DMS114 treated with DMSO at 0.1 percent for 48 hours (cell line): Measurements from ENCODE around the gene ATF7IP.
"Not testable (repeated sequence)": the region's sequence is repeated elsewhere in the genome, so short reads cannot be mapped to it uniquely, and the experiment has no call there.

Experiments used
- DNase-seq: peaks from one replicate; lab custom pipeline; 2025; ENCODE audit not compliant: unreplicated experiment; lab: John Stamatoyannopoulos, UW

The ATF7IP gene

DNA sequence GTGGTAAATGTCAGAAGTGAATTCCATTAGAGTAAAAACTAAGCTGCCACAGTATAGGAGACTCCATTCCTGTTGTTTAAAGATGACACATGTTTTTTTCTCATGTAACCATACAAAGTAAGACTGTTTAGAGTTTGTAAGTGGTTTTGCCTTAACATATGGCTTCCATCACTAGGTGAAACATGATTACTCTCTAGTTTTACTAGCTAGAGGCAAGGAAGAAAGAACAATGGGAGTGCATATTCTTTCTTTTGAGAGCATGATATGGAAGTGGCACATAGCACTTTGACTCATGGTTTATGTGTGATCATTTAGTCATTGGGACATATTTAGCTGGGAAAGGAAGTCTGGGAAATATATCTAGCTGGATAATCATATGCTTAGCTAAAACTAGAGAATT lies 7.7 kb downstream of the ATF7IP start:
- DNase-seq: no peak

DNA sequence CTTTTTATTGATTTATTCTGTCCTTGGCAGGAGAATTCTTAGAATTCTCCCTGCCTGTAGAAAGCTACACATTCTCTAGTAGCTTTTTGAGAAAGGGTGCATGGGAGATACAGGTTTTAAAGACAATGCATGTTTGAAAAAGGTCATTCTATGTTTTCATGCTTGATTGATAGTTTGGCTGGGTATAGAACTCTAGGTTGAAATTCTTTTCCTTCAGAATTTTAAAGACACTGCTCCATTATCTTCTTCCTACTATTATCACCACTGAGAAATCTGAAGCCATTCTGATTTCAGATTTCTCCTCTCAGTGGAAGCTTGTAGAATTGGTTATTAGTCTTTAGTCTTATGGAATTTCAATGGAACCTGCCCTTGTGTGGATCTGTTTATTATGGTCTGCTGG lies 14.0 kb downstream of the ATF7IP start:
- DNase-seq: no peak

GRCh38 chr12:14384783-14385638 lies 19.5 kb downstream of the ATF7IP start:
- peak; percentile 98 for DNase-seq

- DNase-seq: no peak
Measured at GRCh38 chr12:14387219-14387871, 21.9 kb downstream of the ATF7IP start.

- DNase-seq: no peak
Measured at GRCh38 chr12:14390449-14390848, 25.0 kb downstream of the ATF7IP start.

- DNase-seq: no peak
Measured at GRCh38 chr12:14390870-14391530, 25.5 kb downstream of the ATF7IP start.

- DNase-seq: no peak
Measured at GRCh38 chr12:14393751-14394150, 28.3 kb downstream of the ATF7IP start.

- DNase-seq: peak; percentile 94
Measured at GRCh38 chr12:14394317-14395073, 29.0 kb downstream of the ATF7IP start.

DNA sequence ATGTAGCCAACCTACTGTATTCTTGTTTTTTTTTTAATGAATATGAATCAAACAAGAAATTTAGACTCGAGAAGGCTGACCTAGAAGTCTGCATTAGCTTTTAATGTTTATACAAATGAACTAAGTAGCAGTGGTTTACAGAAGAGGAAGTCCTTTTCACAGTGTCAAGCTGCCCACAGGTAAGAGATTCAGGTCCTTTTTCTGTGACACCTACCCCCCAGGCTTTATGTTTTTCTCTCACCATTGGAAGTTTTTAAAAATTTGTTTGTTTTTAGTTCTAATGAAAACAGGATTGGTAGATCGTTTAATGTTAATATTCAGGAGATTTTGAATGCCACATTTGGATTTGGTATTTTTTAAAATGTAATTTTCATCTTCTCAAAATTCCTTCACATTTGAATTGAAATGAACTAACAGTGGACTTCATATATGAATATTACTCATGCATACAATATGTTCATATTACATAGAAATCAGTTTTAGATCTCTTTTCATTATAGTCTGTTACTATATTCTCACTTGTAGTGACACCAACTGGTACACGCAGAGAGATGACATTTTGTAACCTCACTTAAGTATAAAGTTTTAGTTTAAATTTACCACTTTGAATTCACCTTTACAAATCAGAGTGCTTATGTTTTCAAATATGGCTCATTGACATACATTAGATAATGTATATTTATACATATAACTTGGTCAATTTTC lies 29.7 kb downstream of the ATF7IP start:
- DNase-seq: no peak

DNA sequence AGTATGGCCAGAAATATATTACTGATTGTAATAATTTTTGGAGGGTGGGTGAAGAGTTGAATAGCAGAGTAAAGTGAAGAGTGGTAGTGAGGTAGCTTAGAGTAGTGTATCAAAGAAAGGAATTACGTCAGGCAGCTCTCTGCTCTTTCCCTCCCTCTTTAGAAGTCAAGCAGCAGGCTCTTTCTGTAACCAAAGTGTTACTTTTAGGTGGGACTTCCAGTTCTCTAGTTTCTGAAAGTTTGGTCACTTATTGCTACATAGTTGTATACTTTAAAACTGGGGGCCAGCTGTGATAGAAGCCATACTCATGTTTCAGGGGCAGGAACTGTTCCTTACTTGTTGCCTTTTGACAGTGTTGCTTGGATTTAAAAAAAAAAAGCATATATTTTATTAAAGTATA lies 30.6 kb downstream of the ATF7IP start:
- DNase-seq: peak; percentile 58

- DNase-seq: peak; percentile 62
Measured at GRCh38 chr12:14399871-14400270, 34.4 kb downstream of the ATF7IP start.

DNA sequence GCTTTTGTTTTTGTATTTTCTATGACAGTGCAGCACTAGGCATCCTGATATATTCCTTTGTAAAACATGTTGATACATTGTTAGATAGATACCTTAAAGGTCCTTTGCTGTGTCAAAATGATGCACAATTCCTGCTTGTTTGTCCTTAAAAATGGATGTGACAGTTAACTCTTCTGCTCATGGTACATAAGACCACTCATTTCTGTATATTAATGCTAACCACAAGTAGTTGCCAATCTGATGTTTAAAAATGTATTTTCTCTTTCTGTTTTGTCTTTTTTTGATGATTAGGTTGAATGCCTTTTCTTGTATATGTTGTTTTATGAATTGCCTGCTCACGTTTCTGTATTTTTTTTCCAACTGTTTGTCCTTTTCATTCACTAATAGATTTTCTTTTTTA lies 35.1 kb downstream of the ATF7IP start:
- DNase-seq: no peak

DNA sequence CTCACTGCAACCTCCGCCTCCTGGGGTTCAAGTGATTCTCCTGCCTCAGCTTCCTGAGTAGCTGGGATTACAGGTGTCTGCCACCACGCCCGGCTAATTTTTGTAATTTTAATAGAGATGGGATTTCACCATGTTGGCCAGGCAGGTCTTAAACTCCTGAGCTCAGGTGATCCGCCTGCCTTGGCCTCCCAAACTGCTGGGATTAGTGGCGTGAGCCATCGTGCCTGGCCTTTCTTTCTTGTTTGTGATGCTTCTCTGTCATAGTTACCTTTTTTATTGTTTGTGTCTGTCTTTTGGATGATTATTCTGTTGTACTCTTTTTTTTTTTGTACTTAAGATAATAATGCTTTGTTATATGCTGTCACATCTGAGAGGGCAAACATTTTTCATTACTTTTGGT lies 35.8 kb downstream of the ATF7IP start:
- DNase-seq: not testable (repeated sequence)

GRCh38 chr12:14402697-14403096 lies 37.2 kb downstream of the ATF7IP start:
- peak; percentile 51 for DNase-seq

- DNase-seq: peak; percentile 75
Measured at GRCh38 chr12:14403293-14403692, 37.8 kb downstream of the ATF7IP start.

- peak; percentile 79 for DNase-seq
Measured at GRCh38 chr12:14403711-14404196, 38.3 kb downstream of the ATF7IP start.

- not testable (repeated sequence) for DNase-seq
Measured at GRCh38 chr12:14405407-14405806, 39.9 kb downstream of the ATF7IP start.

DNA sequence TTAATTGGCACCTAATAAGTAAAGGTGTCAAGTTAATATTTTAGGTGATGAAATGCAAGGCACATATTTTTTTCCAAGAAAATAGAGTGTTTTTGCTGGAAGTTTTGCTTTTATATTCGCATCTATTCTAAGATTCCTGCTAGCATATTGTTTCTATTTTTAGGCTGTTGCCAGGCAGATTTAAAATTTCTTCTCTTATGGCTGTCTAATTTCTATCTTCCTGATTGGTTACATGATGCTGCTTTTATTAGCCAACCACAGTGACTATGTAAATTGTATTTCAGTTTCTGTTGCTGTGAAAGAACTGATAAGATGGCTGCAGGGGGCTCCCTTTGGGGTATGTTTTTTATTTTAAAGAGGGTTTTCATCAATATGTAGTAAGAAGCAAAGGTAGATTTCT lies 42.7 kb downstream of the ATF7IP start:
- DNase-seq: no peak

DNA sequence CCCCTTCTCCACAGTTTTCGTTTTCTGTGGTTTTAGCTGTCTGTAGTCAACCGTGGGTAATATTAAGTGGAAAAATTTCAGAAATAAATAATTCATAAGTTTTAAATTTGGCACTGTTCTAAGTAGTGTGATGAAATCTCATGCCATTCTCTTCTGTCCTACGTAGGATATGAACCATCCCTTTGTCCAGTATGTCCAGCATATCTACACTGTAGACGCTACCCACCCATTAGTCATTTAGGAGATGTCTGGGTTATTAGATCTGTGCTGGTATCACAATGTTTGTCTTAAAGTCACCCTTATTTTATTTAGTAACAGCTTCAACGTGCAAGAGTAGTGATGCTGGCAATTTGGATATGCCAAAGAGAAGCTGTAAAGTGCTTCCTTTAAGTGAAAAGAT lies 44.7 kb downstream of the ATF7IP start:
- DNase-seq: no peak

DNA sequence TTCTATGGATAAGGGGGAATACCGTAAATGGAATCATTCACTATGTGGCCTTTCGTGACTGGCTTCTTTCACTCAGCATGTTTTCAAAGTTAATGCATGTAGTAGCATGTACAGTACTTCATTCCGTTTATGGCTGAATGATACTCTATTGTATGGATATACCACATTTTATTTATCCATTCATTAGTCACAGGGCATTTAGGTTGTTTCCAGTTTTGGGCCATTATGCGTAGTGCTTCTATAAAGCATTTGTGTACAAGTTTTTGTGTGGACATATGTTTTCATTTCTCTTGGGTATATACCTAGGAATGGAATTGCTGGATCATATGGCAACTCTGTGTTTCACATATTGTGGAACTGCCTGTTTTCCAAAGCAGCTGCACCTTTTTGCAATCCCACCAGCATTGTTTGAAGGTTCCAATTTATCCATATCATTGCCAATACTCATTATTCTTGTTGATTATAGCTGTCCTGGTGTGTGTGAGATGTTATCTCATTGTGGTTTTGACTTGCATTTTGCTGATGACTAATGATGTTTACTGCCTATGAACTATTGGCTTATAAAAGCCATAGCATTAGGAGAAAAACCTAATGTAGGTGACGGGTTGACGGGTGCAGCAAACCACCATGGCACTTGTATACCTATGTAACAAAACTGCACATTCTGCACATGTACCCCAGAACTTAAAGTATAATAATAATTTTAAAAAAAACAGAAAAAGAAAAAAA lies 45.5 kb downstream of the ATF7IP start:
- no peak for DNase-seq
